HepG2 (cell line): ENCODE results near the gene CRHR1. TPM values are rescaled to one million over a fixed set of nuclear protein-coding genes. Genes with fewer than 3 reads are reported as not detected.

Experiments
- ATAC-seq: fragments of 200-7000 bp; cut with Tn5 transposase; 3 replicates; pipeline ENCODE4 v1.9.1; 2020; ENCODE audit warnings: mild to moderate bottlenecking, moderate library complexity
- BruUV-seq: library from RNA; stranded (reverse); fragments of 400-500 nt; replicated peaks from 2 replicates; lab custom pipeline; 2021; lab: Mats Ljungman, UMichigan
- CTCF ChIA-PET: fragments of 300-600 bp; formaldehyde crosslinking; extraction: SDS; loops from one replicate; lab custom pipeline; 2021; ENCODE audit warnings: low total read pairs, inconsistent platforms, low intra/inter-chr PET ratio; lab: Yijun Ruan, JAX
- POLR2A ChIA-PET: fragments of 350-600 bp; sonication (Branson Sonifier 250); formaldehyde crosslinking; loops from one replicate; lab custom pipeline; 2020; ENCODE audit warnings: antibody characterized with exemption, inconsistent platforms; lab: Yijun Ruan, JAX
- DNase-seq: peaks from one replicate; pipeline ENCODE4 v3.0.0-alpha.2; 2015; ENCODE audit warnings: low spot score
- FAIRE-seq: peaks from 3 replicates; lab custom pipeline; 2011; peaks lifted over from hg19 to GRCh38; lab: Jason Lieb, UNC
- H2AFZ ChIP-seq: one replicate; pipeline ENCODE4 v1.6.1; 2011; ENCODE audit warnings: low read length, inconsistent platforms
- H3K27ac ChIP-seq: fragments of 300-600 bp; 3 replicates; pipeline ENCODE4 v1.8.0; 2011; ENCODE audit warnings: mixed run types, mild to moderate bottlenecking, mixed read lengths, low read length, inconsistent platforms; ENCODE audit not compliant: insufficient read depth; ENCODE audit errors: extremely low read length
- H3K27me3 ChIP-seq, 2 experiments: fragments of 200-600 bp in 1 of 2; 2 replicates in 1 of 2; 3 replicates in 1 of 2; pipeline versions ENCODE4 v1.6.0 to v1.8.0; 2011; ENCODE audit warnings: low read length in 2 of 2, mild to moderate bottlenecking in 2 of 2, moderate library complexity in 2 of 2, inconsistent platforms in 1 of 2; ENCODE audit not compliant: insufficient read depth in 2 of 2, control insufficient read depth in 1 of 2
- H3K36me3 ChIP-seq, 2 experiments: fragments of 200-600 bp in 1 of 2; replicated peaks in 1 of 2; 2 replicates in 1 of 2; 3 replicates in 1 of 2; pipeline versions ENCODE4 v1.5.1 to v1.8.0; 2011; ENCODE audit warnings: low read length in 2 of 2, inconsistent platforms in 1 of 2; ENCODE audit not compliant: insufficient read depth in 2 of 2, control insufficient read depth in 1 of 2
- H3K4me1 ChIP-seq: 2 replicates; pipeline ENCODE4 v1.5.1; 2012; ENCODE audit warnings: low read length, inconsistent platforms; ENCODE audit not compliant: insufficient read depth
- H3K4me2 ChIP-seq: 2 replicates; pipeline ENCODE4 v1.6.0; 2011; ENCODE audit warnings: low read depth, low read length, inconsistent platforms
- H3K4me3 ChIP-seq, 3 experiments: fragments of 200-600 bp in 1 of 3; sonication (generic), shearing (Covaris generic) in 1 of 3; replicated peaks in 1 of 3; 2 replicates each; pipeline ENCODE4 v1.5.1; 2011 to 2016; ENCODE audit warnings: low read length in 3 of 3, inconsistent platforms in 2 of 3, low read depth in 2 of 3, mild to moderate bottlenecking in 2 of 3, control low read depth in 1 of 3, mixed read lengths in 1 of 3; ENCODE audit not compliant: insufficient read depth in 1 of 3
- H3K79me2 ChIP-seq: one replicate; pipeline ENCODE4 v1.6.1; 2011; ENCODE audit warnings: low read length, inconsistent platforms; ENCODE audit not compliant: insufficient read depth
- H3K9ac ChIP-seq: 2 replicates; pipeline ENCODE4 v1.6.0; 2011; ENCODE audit warnings: mild to moderate bottlenecking, low read depth, low read length, inconsistent platforms; ENCODE audit not compliant: insufficient read depth
- H3K9me3 ChIP-seq: 2 replicates; pipeline ENCODE4 v1.5.1; 2012; ENCODE audit warnings: mild to moderate bottlenecking, low read length
- H4K20me1 ChIP-seq: 2 replicates; pipeline ENCODE4 v1.6.0; 2011; ENCODE audit warnings: inconsistent platforms, mild to moderate bottlenecking, low read length, moderate library complexity; ENCODE audit not compliant: insufficient read depth
- BCL3 ChIP-seq: sonication (generic); formaldehyde crosslinking; IDR thresholded peaks from 2 replicates; pipeline ENCODE4 v1.5.1; 2020; ENCODE audit warnings: mild to moderate bottlenecking, missing genetic modification reagents, moderate library complexity
- DNMT3B ChIP-seq: conservative IDR thresholded peaks from 2 replicates; pipeline ENCODE4 v1.6.1; 2016; ENCODE audit warnings: missing biosample characterization, control low read depth
- ETV5 ChIP-seq: IDR thresholded peaks from 2 replicates; pipeline ENCODE4 v1.6.1; 2018; ENCODE audit warnings: missing biosample characterization, missing genetic modification reagents, inconsistent platforms, borderline replicate concordance
- JUN ChIP-seq: sonication (generic); formaldehyde crosslinking; IDR thresholded peaks from 2 replicates; pipeline ENCODE4 v1.4.0; 2020; ENCODE audit warnings: mild to moderate bottlenecking, missing genetic modification reagents
- SRY ChIP-seq: sonication (generic); formaldehyde crosslinking; IDR thresholded peaks from 2 replicates; pipeline ENCODE4 v1.8.0; 2022; ENCODE audit warnings: mild to moderate bottlenecking, missing genetic modification reagents
- ZFYVE20 ChIP-seq: sonication (generic); formaldehyde crosslinking; IDR thresholded peaks from 2 replicates; pipeline ENCODE4 v1.8.0; 2023; ENCODE audit warnings: low read depth, mild to moderate bottlenecking, moderate library complexity, missing genetic modification reagents, borderline replicate concordance
- ZNF280B ChIP-seq: sonication (generic); formaldehyde crosslinking; IDR thresholded peaks from 2 replicates; pipeline ENCODE4 v1.5.0; 2020; ENCODE audit warnings: missing genetic modification reagents, mild to moderate bottlenecking, borderline replicate concordance
- ZNF296 ChIP-seq: sonication (generic); formaldehyde crosslinking; conservative IDR thresholded peaks from 2 replicates; pipeline ENCODE4 v1.5.0; 2020; ENCODE audit warnings: mild to moderate bottlenecking, missing genetic modification reagents
- WGBS: methylation state at CpG from one replicate; pipeline ENCODE4 v1.1.6; 2017; ENCODE audit warnings: low lambda C conversion rate; 5-methylcytosine and 5-hydroxymethylcytosine counted together
- in situ Hi-C: cut with HindIII; loops from 2 replicates; pipeline ENCODE4 v1.10.0; 2017; ENCODE audit warnings: low pct_unique_long_range_greater_than_20kb; ENCODE audit not compliant: extremely low pct_ligation_motif_present
- intact Hi-C: fragments of 100-400 bp; cut with micrococcal nuclease; formaldehyde crosslinking; loops from one replicate; pipeline ENCODE4 v1.10.0; 2022; ENCODE audit not compliant: unreplicated experiment
- polyA plus RNA-seq, 8 experiments: library from polyadenylated mRNA; depleted of rRNA in 3 of 8; stranded (reverse) in 7 of 8; unstranded in 1 of 8; fragments of >200 nt; fragmentation: Illumina TruSeq in 4 of 8; extraction: Trizol in 4 of 8; gene quantifications; 2 replicates each; pipeline versions ENCODE4 v1.2.1 to v1.2.3, GENCODE V29; 2011 to 2016; ENCODE audit warnings: low read depth in 4 of 8, missing spikeins in 1 of 8, mixed read lengths in 1 of 8; ENCODE audit not compliant: insufficient read depth in 1 of 8
- total RNA-seq, 5 experiments: library from RNA; depleted of rRNA; stranded (reverse); fragments of >200 nt; fragmentation: Illumina TruSeq; extraction: Trizol; gene quantifications; 2 replicates each; pipeline ENCODE4 v1.2.3, GENCODE V29; 2016; ENCODE audit warnings: low read depth in 1 of 5

CRHR1 gene
- total and polyA plus RNA-seq, 2 of the 13 experiments (the other 11 are each of a cell fraction or from before 2014, with no cell fraction given): not detected

DNA sequence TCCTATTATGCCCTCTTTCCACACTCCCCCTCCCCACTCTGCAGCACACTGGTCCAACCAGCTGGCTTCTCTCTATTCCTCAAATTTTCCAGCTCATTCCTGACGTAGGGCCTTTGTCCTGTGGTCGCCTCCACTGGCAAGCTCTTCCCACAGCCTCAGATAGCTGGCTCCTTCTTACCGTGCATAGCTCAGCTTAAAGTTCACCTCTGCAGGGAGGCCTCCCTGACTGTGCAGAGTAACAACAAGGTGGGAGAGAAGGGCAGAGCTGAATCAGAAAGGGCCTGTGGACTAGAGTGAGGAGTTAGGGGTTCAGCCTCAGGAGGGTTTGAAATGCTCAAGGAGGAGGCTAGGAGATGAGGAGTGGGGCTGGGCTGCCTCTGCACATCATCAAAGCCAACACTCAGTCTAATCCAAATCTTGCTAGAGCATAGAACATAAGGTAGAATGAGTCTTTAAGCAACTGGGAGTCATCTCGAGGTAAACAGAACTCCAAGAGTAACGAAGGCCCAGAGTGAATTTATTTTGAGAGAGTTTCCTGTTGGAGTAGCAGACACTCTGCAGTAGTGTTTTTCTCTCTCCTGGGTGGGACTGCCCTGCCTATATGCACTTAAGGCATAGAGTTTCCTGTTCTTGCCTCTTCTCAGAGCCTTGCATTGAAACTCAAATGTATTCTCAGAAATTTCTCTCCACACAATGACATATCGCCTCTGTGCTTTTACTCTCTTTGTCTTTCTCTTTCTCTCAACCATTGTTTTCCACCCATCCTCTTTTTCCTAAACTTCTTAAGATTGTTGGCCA is 79.9 kb downstream of the CRHR1 start (continued):
- TF ChIP-seq SRY (CRISPR knock-in tag): no peak
- no peak for TF ChIP-seq ETV5 (CRISPR knock-in tag)
- no peak for TF ChIP-seq ZFYVE20 (CRISPR knock-in tag)
- no peak for TF ChIP-seq JUN (CRISPR knock-in tag)
- no peak for TF ChIP-seq ZNF296 (CRISPR knock-in tag)

- Histone ChIP-seq H3K4me1 (no peaks in the 10 kb centered on the region), H3K36me3 (no peaks in the 10 kb centered on the region), H3K9me3 (no peaks in the 10 kb centered on the region), H3K9ac (no peak overlapping the region), H3K27me3 (peaks cover 9 to 67% of the 10 kb centered on the region in 2 experiments; a peak in 4 of 5 replicates), H4K20me1 (no peaks in the 10 kb centered on the region), H2AFZ (no peak overlapping the region), H3K4me3 (no peak overlapping the region), H3K27ac (no peak overlapping the region), H3K4me2 (no peak overlapping the region; the same call in 1 of the 2 replicates), H3K79me2 (no peaks in the 10 kb centered on the region)
- WGBS: 7% methylated on average over 6 of the region's 6 CpGs
- TF ChIP-seq DNMT3B (CRISPR knock-in tag): no peak
- no peak for TF ChIP-seq ZNF280B (CRISPR knock-in tag)
- TF ChIP-seq BCL3: no peak
- no peak for DNase-seq
- ChIA-PET CTCF (no interaction called here), POLR2A (no interaction called here)
- no TSS peak for BruUV-seq
- intact Hi-C loops (no loop called here), in situ Hi-C loops (no loop called here)
- no peak for FAIRE-seq
- no peak for ATAC-seq
Observed at GRCh38 chr17:45867171-45867570, 83.1 kb downstream of the CRHR1 start.
